K562 (cell line): ENCODE measurements around the gene UCP3. TPM values are rescaled to one million over a fixed set of nuclear protein-coding genes. Genes with fewer than 3 reads are reported as not detected.

Source experiments
- ATAC-seq: fragments of 200-7000 bp; cut with Tn5 transposase; 3 replicates; pipeline ENCODE4 v1.9.1; 2020; ENCODE audit warnings: moderate library complexity
- BruUV-seq: library from RNA; stranded (reverse); fragments of 400-500 nt; replicated peaks from 2 replicates; lab custom pipeline; 2021; lab: Mats Ljungman, UMichigan
- CTCF ChIA-PET: fragments of 300-600 bp; formaldehyde crosslinking; extraction: SDS; loops from one replicate; lab custom pipeline; 2021; ENCODE audit warnings: low intra/inter-chr PET ratio; lab: Yijun Ruan, JAX
- POLR2A ChIA-PET: fragments of 300-600, 350-650 bp; sonication (Branson Sonifier 250); formaldehyde crosslinking; extraction: SDS; loops from one replicate; lab custom pipeline; 2021; ENCODE audit warnings: antibody characterized with exemption, inconsistent platforms; lab: Yijun Ruan, JAX
- DNase-seq, 4 experiments: peaks; one replicate each; pipeline versions ENCODE4 v3.0.0 to v3.0.0-alpha.2; 2011 to 2018; ENCODE audit warnings: low spot score in 3 of 4, mixed read lengths in 3 of 4; ENCODE audit errors: extremely low read depth in 1 of 4
- FAIRE-seq: peaks from 2 replicates; lab custom pipeline; 2011; peaks lifted over from hg19 to GRCh38; lab: Jason Lieb, UNC
- H2AFZ ChIP-seq: 2 replicates; pipeline ENCODE4 v1.6.0; 2011; ENCODE audit warnings: low read depth, low read length, control low read depth, inconsistent platforms
- H3K27ac ChIP-seq: fragments of 200-600 bp; 3 replicates; pipeline ENCODE4 v1.8.0; 2011; ENCODE audit warnings: low read depth, mild to moderate bottlenecking, control low read depth, inconsistent platforms, low read length, moderate library complexity, mixed read lengths; ENCODE audit errors: extremely low read depth
- H3K27me3 ChIP-seq, 2 experiments: fragments of 300-600 bp in 1 of 2; 2 replicates in 1 of 2; 3 replicates in 1 of 2; pipeline versions ENCODE4 v1.6.0 to v1.8.0; 2011; ENCODE audit warnings: inconsistent platforms in 2 of 2, low read length in 2 of 2, mild to moderate bottlenecking in 1 of 2, mixed read lengths in 1 of 2, moderate library complexity in 1 of 2; ENCODE audit not compliant: control insufficient read depth in 2 of 2, insufficient read depth in 2 of 2
- H3K36me3 ChIP-seq: fragments of 300-600 bp; 3 replicates; pipeline ENCODE4 v1.8.0; 2011; ENCODE audit warnings: mild to moderate bottlenecking, low read length, inconsistent platforms; ENCODE audit not compliant: control insufficient read depth, insufficient read depth
- H3K4me1 ChIP-seq, 2 experiments: fragments of 200-600 bp in 1 of 2; replicated peaks in 1 of 2; 2 replicates in 1 of 2; 3 replicates in 1 of 2; pipeline versions ENCODE4 v1.5.1 to v1.8.0; 2011; ENCODE audit warnings: inconsistent platforms in 2 of 2, low read length in 2 of 2, mild to moderate bottlenecking in 1 of 2, mixed read lengths in 1 of 2, moderate library complexity in 1 of 2; ENCODE audit not compliant: control insufficient read depth in 2 of 2, insufficient read depth in 2 of 2
- H3K4me2 ChIP-seq: 2 replicates; pipeline ENCODE4 v1.6.1; 2011; ENCODE audit warnings: low read length, control low read depth, inconsistent platforms, mixed read lengths; ENCODE audit not compliant: insufficient read depth
- H3K4me3 ChIP-seq: fragments of 200-600 bp; sonication (generic), shearing (Covaris generic); 2 replicates; pipeline ENCODE4 v1.5.1; 2016; ENCODE audit warnings: control low read depth, inconsistent platforms
- H3K79me2 ChIP-seq: fragments of 200-600 bp; 3 replicates; pipeline ENCODE4 v1.8.0; 2011; ENCODE audit warnings: low read length, inconsistent platforms; ENCODE audit not compliant: control insufficient read depth, insufficient read depth
- H3K9ac ChIP-seq, 2 experiments: 2 replicates each; pipeline versions ENCODE4 v1.6.0 to v1.6.1; 2011; ENCODE audit warnings: low read depth in 2 of 2, low read length in 2 of 2, control low read depth in 1 of 2, inconsistent platforms in 1 of 2, mild to moderate bottlenecking in 1 of 2, mixed read lengths in 1 of 2; ENCODE audit not compliant: insufficient read depth in 1 of 2
- H3K9me1 ChIP-seq: one replicate; pipeline ENCODE4 v1.6.0; 2011; ENCODE audit warnings: inconsistent platforms, mild to moderate bottlenecking, low read length, moderate library complexity; ENCODE audit not compliant: control insufficient read depth, insufficient read depth
- H3K9me3 ChIP-seq: replicated peaks from 2 replicates; pipeline ENCODE4 v1.5.1; 2011; ENCODE audit warnings: low read depth, low read length, inconsistent platforms; ENCODE audit not compliant: control insufficient read depth, insufficient read depth
- H4K20me1 ChIP-seq: replicated peaks from 2 replicates; pipeline ENCODE4 v1.6.1; 2011; ENCODE audit warnings: low read length, inconsistent platforms, mixed read lengths; ENCODE audit not compliant: control insufficient read depth, insufficient read depth
- WGBS: fragments of 100-300 bp; shearing (Covaris generic); methylation state at CpG from one replicate; pipeline ENCODE4 v1.1.6; 2016; ENCODE audit warnings: low coverage, mixed read lengths; ENCODE audit not compliant: insufficient coverage; ENCODE audit errors: missing lambda C conversion rate; 5-methylcytosine and 5-hydroxymethylcytosine counted together
- in situ Hi-C: fragments of 300-500 bp; cut with MboI; formaldehyde crosslinking; loops from 4 replicates; pipeline ENCODE4 v1.15.0; 2018; ENCODE audit warnings: inconsistent platforms, mixed read lengths
- intact Hi-C: fragments of 100-400 bp; cut with micrococcal nuclease; formaldehyde crosslinking; loops from 2 replicates; pipeline ENCODE4 v1.14.2; 2022
- polyA plus RNA-seq, 8 experiments: library from polyadenylated mRNA; depleted of rRNA in 4 of 8; stranded (reverse) in 5 of 8; unstranded in 3 of 8; fragments of >200 nt; fragmentation: Nextera tagmentation in 2 of 8; fragmentation: Illumina TruSeq in 1 of 8; extraction: Ambion mirVana in 2 of 8; extraction: Trizol in 1 of 8; gene quantifications; 2 replicates each; pipeline versions ENCODE4 v1.2.1 to v1.2.3, GENCODE V29; 2011 to 2014; ENCODE audit warnings: inconsistent platforms in 1 of 8, missing spikeins in 1 of 8
- total RNA-seq, 7 experiments: library from RNA; depleted of rRNA in 6 of 7; stranded (reverse); fragments of >200 nt in 6 of 7; fragmentation: Illumina TruSeq in 2 of 7; extraction: Trizol in 2 of 7; gene quantifications; 2 replicates each; pipeline versions ENCODE4 v1.2.1 to v1.2.3, GENCODE V29; 2011 to 2021; ENCODE audit warnings: low replicate concordance in 1 of 7
- TF ChIP-seq, protein P1 (sequence below), 2 experiments: fragments of 450-650 bp in 1 of 2; sonication (generic) in 1 of 2; formaldehyde crosslinking in 1 of 2; IDR thresholded peaks in 1 of 2; conservative IDR thresholded peaks in 1 of 2; 2 replicates each; pipeline versions ENCODE4 v1.6.1 to v1.8.1; 2016 to 2023; ENCODE audit warnings: mild to moderate bottlenecking in 2 of 2, moderate library complexity in 2 of 2, inconsistent platforms in 1 of 2, missing genetic modification reagents in 1 of 2
- TF ChIP-seq, protein P2 (sequence below): IDR thresholded peaks from 2 replicates; pipeline ENCODE4 v1.6.1; 2011; ENCODE audit not compliant: insufficient read length; ENCODE audit errors: extremely low read depth

UCP3 gene
- total and polyA plus RNA-seq, 9 of the 15 experiments (the other 6 are each of a cell fraction or from before 2014, with no cell fraction given), result 0.05 to 0.65 (median 0.25) TPM; not detected in 2

DNA sequence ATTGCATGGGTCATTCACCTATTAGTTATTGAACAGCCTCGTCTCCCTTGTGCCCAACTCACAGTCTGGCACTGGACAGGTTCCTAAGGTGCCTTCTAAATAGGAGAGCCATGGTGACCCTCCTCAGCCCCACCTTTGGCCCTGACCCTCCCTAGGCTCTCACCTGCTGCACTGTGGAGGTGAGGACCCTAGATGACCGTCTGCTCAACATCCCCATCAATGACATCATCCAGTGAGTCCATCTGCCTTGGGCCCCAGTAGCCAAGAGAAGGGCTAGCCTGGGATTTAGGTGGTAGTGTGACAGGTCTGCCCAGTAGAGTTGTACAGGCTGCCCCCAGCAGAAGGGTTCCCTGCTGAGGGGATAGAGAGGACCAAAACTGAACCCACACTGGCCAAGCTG is 39.8 kb downstream of the UCP3 start:
- in situ Hi-C loops (loop anchor here (10.0 kb wide), 1 partner anchor 486 kb away; no protein-coding TSS in a partner anchor), intact Hi-C loops (no loop called here)
- H3K4me1 ChIP-seq, result peaks cover 15 to 18% of the 10 kb centered on the region in 2 experiments; a peak in 3 of 5 replicates
- POLR2A ChIA-PET, result interaction anchor here (0.6 to 5.7 kb wide), 2 partner anchors 11 to 476 kb away, joined by 3 to 54 read pairs; partner anchors contain the start of gene UCP2
- no peak overlapping the region for H3K9ac ChIP-seq
- H3K4me3 ChIP-seq, result no peak overlapping the region
- no peak overlapping the region for H3K4me2 ChIP-seq
- H3K36me3 ChIP-seq, result peaks cover 4% of the 10 kb centered on the region; the same call in 1 of the 3 replicates
- 29% methylated on average over 2 of the region's 2 CpGs for WGBS
- H3K27me3 ChIP-seq, result no peaks in the 10 kb centered on the region; a peak in 1 of 5 replicates
- no peaks in the 10 kb centered on the region for H3K9me3 ChIP-seq
- no peaks in the 10 kb centered on the region for H3K9me1 ChIP-seq
- no TSS peak for BruUV-seq
- H4K20me1 ChIP-seq, result 0 out of 2 replicates have a peak, but pooled peaks cover 3% of the 10 kb centered on the region
- ATAC-seq, result no peak
- no peak overlapping the region for H2AFZ ChIP-seq
- no peak overlapping the region for H3K27ac ChIP-seq
- no peak for FAIRE-seq
- H3K79me2 ChIP-seq, result no peaks in the 10 kb centered on the region
- TF ChIP-seq, protein P1, sequence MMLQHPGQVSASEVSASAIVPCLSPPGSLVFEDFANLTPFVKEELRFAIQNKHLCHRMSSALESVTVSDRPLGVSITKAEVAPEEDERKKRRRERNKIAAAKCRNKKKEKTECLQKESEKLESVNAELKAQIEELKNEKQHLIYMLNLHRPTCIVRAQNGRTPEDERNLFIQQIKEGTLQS (IDR thresholded peaks at IDR 0.05), result peak; percentile 36; the same call in 1 of the 2 replicates
- TF ChIP-seq, protein P1 (CRISPR knock-in tag; conservative IDR thresholded peaks at IDR 0.05), result no peak
- TF ChIP-seq, protein P2, sequence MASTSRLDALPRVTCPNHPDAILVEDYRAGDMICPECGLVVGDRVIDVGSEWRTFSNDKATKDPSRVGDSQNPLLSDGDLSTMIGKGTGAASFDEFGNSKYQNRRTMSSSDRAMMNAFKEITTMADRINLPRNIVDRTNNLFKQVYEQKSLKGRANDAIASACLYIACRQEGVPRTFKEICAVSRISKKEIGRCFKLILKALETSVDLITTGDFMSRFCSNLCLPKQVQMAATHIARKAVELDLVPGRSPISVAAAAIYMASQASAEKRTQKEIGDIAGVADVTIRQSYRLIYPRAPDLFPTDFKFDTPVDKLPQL, result no peak
- TF ChIP-seq, all 486 proteins: peak for 1
- CTCF ChIA-PET, result no interaction called here
- no peak for DNase-seq
